Hematopoietic multipotent progenitor cell treated with erythropoietin and hydrocortisone succinate and interleukin-3 and kit ligand, for 4 days (in vitro differentiated cells): ENCODE measurements around the gene MTERF4.
"Not testable (repeated sequence)": the region's sequence is repeated elsewhere in the genome, so short reads cannot be mapped to it uniquely, and the experiment has no call there.

Experiments used
- DNase-seq: peaks from one replicate; pipeline ENCODE4 v3.0.0-alpha.2; 2015

Gene MTERF4

DNA sequence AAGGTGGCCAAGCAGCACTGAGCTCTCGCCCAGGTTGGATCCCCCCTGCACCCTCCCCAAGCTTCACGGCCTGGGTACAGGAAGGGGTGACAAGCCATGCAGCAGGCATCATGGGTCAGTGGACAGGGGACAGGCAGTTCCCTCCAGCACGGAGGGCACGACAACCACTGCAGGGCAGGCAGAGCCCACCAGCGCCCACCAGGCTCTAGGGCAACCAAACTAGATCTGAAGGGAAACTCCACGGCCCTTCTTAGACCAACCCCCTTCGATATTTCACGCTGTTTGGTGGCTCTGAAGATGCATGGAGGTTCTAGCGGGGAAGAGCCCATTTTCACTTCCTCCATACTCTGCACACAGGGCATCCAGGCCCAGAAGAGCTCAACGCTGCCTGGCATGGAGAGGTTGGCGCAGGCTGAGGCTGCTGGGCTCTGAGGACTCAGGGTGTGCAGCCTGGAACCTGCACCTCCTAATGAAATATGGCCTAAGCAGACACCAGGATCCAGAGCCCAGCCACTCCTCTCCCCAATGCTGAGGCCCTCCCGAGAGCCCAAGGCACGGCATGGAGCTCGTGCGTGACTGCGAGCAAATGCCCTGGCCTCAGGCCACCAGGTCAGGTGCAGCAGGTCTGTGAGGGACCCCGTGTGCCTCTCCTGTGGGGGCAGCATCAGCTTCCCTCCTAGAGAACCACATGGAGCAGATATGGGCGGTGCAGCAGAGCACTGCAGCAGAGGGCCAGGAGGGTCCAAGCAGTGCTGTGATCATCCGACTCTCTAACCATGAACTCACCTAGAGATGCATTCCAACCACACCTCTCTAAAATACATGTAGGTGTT lies 8.7 kb upstream of the MTERF4 start:
- DNase-seq, result no peak

DNA sequence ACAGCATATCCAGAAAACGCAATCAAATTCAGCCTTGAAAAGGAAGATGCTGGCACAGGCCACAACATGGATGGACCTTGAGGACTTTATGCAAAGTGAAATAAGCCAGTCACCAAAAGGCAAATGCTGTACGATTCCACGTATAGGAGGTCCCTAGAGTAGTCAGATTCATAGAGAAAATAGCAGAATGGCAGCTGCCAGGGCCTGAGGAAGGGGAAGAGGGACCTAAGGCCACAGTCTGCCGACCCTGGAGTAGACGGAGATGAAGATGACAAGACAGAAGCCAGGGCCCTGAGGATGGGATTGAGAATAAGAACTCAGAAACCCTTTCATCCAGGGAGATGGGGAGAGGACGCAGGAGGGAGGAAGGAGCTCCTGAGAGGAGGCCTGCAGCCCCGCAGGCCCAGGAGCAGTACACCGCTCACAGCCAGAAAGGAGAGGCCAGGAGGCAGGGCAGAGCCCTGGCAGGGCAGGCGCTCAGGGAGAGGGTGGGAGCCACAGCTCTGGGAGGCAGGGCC lies 8.1 kb upstream of the MTERF4 start:
- no peak for DNase-seq

DNA sequence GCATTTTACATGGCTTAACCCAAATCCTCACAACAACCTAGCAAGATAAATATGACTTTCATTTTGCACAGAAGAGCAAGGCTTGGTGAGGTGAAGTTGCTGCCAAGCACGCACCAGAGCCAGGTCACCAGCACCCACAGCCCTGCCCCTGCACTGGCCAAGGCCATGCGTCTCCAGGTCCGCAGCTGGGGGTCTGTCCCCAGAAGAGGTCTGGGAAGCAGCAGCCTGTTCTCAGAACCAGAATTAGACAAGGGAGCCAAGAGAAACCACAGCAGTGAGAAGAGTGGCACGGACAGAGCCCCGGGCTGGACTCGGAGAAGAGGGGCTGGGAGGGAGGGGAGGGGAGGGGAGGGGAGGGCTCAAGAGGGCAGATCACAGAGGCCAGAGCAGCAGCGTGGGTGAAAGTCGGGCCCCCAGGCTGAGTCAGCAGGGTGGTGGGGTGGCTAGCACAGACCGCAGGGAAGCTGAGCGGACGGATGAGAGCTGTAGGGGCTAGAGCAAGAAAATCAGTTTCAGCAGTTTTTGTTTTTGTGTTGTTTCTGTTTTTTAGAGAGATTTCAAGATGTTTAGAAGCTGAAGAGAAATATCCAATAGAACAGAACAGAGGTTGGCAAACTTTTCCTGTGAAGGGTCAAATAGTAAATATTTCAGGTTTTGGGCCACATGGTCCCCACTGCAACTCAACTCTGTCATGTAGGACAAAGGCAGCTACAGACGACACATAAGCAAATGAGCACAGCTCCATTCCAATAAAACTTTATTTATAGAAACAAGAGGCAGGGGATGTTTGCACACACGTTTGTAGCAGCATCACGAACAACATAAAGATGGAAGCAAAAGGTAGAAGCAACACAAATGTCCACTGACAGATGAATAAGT lies 7.4 kb upstream of the MTERF4 start:
- no peak for DNase-seq

DNA sequence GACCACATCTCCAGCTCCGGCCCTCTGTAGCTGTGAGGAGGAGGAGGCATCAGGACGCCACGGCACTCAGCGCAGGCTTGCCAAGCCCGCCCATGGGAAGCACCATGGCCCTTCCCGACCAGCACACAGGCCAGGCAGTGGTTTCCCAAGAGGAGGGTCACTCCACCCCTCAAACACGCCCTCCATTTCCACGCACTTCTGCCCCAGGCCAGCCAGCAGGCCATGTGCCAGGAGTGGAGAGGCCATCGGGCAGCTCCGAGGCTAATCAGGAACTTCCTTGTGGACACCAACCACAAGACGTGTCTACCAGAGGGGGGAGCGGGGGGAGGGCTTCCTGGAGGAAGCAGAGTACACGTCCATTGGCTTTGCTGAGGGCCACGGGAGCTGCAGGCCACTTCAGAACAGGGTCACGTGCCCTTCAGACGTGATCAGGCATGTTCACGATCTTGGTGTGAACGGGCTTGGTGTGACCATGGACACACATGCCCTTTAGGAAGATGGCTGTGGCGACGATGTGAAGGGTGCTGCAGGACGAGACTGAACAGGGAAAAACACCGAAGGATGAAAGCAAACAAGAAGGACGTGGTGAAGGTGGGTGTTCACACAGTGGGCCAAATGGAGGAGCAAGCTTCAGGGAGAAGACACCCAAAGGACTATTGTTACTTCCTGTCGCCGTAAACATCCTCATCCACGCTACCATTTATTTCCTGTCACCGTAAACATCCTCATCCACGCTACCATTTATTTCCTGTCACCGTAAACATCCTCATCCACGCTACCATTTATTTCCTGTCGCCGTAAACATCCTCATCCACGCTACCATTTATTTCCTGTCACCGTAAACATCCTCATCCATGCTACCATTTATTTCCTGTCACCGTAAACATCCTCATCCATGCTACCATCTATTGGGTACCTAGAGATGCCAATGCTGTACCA lies 6.5 kb upstream of the MTERF4 start:
- DNase-seq, result no peak

DNA sequence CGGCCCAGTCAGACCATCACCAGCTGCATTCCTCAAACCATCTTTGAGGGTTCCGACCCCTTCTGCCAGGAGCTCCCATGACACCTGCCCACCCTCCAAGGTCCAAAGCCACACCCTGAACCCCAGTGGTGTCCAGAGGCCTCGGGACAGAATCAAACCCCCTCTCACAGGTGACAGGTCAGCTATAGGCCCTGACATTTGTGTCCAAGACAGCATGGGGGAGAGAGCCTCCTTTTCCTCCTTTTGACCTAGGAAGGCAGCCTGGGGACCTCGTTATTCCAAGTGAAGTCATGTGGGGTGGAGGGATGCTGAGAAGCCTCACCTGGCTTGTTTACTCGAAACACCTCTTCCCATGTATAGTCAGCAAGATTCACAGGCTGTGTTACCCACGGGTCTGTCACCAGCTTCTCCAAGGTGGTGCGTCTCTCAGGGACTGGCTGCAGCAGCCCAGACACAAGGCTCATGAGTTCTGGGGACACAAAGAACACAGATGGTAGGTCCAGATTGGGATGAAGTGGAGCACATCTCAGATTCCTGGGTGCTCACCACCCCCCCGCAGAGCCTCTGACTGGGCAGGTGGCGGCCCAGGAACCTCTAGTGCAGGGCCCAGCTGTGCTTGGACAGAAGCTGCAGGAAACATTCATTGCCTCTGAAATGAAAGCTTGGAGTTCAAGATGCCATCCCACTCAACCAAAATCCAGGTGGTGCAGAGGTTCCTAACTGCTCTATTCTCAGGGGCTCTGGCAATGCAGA lies 5.1 kb upstream of the MTERF4 start:
- no peak for DNase-seq

DNA sequence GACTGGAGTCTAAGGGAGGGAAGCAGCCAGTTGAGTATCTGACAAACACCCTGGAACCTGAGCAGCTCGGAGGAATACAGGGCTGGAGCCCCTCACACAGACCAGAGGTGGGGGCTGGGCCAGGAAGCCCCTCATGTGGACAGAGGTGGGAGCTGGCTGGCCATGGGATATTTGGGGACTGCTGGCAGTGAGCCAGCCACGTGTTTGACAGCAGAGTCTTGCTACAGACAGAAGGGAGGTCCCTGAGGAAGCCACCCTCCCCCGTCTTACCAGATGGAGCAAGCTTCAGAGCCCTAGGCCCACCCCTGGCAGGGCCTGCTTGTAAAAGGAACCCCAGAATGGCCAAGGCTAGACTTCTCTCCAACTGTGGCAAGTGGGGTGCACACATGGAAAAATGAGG lies 3.6 kb upstream of the MTERF4 start:
- DNase-seq, result peak; percentile 12

DNA sequence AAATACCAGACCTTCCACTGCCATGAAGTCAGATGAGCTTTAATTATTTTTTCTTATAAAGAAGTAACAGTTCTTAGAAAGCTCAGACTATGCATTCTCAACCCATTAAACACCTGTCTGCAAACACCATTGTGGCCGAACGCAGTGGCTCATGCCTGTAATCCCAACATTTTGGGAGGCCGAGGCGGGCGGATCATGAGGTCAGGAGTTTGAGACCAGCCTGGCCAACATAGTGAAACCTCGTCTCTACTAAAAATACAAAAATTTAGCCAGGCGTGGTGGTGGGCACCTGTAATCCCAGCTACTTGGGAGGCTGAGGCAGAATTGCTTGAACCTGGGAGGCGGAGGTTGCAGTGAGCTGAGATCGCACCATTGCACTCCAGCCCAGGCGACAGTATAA lies 2.5 kb upstream of the MTERF4 start:
- DNase-seq, result not testable (repeated sequence)

DNA sequence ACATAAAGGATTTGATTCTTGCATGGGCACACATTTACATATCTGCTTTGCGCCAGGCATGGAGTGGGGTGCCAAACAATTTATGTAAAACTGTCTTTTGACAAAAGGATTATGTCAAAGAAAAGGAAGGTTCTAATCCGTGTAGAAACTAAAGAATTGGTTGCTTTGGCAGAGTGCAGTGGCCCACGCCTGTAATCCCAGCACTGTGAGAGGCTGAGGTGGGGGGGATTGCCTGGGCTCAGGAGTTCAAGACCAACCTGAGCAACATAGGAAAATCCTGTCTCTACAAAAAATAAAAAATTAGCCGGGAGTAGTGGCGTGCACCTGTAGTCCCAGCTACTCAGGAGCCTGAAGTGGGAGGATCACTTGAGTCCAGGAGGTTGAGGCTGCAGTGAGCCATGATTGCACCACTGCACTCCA lies 1.1 kb upstream of the MTERF4 start:
- DNase-seq, result no peak

DNA sequence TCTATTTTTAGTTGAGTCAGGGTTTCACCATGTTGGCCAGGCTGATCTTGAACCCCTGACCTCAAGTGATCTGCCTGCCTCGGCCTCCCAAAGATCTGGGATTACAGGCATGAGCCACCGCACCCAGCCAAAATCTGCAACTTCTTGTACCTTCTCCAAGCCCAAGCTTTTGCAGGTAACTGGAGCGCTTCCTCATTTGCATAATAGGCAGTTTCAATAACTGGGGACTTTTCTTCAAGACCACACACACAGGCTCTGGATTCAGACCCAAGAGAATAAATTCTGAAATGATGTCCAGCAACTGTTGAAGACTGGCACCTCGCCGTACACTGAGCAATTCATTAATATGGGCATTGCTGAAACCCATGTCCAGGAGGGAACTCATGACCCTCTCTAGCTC lies 2.8 kb downstream of the MTERF4 start:
- no peak for DNase-seq

DNA sequence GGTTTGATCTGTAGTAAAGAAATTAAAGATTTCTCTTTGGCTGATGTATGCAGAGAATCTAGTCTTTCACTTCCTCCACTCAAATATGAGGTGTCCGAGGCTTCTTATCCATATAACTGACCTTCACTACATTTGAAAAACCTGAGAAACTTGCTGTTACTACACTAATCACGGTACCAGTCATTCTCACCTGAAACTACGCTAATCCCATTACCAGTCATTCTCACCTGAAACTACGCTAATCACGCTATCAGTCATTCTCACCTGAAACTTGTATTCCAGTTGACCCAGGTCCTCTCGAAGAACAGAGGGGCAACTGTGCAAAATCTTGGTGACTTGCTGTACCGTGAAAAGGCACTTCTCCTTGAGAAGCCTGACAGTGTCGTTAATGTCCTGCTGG lies 5.1 kb downstream of the MTERF4 start:
- DNase-seq, result no peak

DNA sequence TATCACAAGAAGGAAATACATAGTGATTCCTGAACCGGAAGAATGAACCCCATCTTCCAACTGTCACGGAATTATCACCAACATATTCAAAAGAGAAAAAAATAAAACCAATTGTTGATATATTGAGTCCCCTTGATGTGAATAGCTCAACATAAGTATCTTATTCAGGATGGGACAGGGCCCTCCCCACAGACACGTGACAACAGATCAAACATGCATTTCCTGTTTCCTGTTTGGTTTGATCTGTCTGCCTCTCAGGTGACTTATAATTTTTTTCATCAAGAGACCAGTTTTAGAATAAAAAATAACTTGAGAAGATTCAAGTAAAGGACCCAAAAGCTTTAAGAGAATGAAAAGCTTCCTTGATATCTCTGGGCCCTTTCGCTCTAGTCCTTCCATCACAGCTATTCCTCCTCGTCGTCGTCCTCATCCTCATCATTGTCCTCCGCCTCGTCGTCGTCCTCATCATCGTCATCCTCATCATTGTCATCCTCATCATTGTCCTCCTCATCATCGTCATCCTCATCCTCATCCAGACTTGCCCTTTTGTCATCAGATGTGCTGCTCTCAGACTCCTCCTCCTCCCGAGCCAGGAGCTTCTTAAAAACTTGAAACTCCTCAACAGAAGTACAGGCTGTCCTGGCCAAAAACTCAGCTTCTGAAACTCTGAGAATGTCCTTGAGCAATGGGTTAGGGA lies 6.3 kb downstream of the MTERF4 start:
- DNase-seq, result peak; percentile 18

DNA sequence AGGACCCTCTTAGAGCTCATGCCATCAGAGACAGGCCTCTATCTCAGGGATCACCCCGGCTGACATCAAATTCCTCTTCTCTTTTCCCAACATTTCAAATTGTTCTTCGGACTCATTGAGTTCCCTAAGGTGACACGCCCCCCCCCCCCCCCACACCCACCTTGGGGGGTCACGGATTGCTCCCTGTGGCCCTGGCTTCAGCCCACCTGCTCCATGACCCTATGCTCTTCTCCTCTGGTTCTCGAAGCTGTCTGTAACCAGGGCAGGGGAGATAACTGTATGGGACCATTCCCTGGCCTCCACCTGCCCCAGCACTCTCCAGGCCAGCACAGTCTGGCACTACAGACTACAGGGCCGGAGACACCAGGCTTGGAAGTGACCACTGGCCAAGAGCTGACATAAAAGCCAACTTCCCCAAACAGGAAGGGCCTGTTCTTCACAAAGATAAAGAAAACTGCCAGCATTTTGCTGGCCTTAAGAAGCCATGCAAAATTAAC lies 7.1 kb downstream of the MTERF4 start:
- no peak for DNase-seq

DNA sequence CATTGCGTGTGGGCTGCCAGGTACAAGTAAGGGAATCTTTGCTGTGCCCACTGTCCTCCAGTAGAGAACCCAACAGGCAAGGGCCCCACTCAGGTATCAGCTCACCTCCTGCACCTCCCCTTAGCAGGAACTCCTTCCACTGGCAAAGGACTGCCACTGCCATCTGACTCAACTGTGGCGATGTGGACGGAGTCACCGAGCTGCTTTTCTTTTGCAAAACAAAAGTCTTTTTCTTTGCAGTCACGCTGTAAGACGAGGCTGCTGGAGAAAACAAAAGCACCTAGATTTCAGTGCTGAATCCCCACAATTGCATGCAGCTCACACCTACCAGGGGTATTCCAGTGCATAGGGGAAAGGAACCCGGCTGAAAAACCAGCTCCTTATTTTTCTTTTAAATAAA lies 7.9 kb downstream of the MTERF4 start:
- no peak for DNase-seq

DNA sequence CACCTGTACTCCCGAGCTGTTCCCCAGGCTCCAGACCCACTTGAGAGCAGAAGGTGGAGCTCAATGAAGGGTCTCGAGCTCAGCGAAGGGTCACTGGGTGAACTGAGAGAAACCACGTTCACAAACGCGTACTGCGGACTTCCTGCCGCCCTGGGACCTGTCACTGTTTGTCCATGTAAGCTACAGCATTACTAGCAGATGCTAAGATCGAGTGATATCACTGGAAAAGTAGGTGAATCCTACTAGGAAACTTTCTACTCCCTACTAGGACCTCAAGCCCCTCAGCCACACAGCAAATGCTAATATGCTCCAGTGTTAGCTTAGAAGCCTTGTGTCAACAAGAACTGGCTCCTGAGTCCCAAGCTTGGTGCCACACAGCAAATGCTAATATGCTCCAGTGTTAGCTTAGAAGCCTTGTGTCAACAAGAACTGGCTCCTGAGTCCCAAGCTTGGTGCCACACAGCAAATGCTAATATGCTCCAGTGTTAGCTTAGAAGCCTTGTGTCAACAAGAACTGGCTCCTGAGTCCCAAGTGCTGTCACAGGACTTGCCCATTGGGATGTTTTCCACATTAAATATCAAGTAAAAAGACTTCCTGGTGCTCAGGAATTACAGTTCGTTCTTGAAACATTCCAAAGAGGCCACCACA lies 8.8 kb downstream of the MTERF4 start:
- not testable (repeated sequence) for DNase-seq

DNA sequence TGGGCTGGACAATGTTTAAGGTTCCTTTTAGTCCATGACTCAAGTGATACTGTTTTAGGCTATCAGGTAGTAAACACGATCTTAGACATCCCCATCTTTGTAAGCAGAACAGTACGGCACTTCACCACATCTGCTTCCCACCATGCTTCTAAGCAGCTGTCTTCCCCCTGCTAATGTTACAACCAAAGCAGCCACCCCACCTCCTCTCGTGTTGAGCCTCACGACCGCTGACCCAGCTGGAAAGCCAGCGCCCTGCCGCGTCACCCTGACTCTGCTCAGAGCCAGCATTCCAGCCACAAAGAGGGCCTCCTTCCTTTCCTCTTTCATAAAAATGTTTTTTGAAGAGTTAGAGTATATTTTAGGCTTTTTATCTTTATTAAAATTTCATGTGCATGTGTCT lies 9.4 kb downstream of the MTERF4 start:
- DNase-seq, result no peak

DNA sequence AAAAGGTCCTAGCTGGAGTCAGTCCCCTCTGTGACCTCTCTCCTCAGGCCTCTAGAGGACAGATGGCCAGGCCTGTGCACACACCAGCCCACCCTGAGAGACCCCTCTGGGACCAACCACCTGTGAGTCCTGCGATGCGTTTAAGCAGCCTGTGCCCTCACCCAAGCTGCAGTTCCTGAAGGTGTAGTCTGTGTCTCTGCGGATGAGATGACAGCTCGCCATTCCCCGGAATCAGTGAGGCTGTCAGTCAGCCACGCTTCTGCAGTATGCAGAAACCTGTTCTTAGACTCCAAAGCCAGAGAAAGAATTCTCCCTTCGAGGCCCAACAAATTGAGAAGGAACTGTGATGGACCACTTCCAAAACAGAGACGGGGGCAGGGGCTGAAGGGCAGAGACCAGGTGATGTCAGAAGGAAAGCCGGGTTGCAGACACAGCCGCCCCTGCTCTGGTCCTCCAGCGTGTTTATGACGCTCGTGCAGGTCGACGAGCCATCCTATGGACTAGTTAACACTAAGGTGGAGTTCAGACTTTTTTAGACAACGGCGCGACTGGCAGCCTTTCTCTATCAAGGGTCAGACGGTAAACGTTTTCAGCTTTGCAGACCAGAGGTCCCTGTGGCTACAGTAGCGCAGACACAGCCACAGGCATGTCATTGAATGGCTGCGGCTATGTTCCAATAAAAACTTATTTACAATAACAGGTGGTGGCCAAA lies 10.2 kb downstream of the MTERF4 start:
- DNase-seq, result no peak

DNA sequence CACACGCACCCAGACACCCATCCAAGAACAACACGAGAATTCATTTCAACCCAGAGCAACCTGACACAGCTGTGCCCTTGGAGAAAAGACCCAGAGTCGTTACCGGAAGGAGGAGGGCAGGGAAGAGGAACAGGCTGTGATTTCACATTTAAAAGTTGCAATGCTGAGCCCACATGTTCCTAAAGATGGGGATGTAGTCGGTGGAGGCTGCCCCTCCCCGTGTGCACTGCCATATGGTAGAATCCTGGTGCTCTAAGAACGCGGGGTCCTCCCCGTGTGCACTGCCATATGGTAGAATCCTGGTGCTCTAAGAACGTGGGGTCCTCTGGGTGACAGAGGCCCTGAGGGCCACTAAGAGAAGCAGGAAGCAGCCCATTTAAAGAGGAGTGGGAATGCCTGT lies 10.9 kb downstream of the MTERF4 start:
- no peak for DNase-seq

DNA sequence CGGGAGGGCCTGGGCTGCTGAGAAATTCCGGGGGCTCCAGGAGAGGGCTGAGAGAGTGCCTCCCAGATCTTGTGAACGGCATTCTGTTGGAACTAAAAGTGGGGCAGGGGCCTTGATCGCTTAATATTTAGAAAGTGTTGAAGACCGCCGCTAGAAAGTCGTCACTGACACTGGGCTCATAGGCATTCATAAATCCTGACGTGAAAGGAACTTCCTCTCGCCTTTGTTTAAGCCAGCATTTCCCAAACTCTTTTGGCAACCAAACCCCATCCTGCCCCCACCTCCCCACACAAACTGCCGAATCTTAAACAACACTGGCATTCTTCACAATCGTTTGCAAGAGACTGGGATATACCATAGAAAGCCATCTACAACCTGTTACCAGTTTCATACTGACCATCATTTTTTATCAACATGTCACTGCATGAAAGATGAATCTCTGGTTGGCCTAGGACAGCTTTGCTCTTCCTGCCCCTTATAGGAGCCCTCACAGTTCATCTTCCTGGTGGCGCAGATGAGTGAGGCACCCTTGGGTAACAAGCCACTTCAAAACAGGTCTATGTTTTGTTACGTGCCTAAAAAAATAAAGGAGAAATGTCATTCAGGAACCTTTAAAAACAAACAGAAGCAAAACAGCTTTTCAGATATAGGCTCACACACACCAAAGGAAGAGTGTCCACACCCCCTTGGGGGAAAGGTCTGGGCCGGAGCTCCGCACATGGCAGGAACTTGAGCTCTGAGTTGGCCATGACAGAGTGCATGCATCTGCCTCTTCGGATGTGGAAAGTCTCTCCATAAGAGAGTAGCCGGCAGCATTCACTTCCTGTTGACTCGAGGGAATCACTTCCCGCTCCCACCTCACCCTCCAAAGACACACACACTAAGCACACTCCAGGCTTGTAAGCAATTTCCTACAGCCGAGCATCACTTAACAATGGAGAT lies 13.0 kb downstream of the MTERF4 start:
- DNase-seq, result no peak

DNA sequence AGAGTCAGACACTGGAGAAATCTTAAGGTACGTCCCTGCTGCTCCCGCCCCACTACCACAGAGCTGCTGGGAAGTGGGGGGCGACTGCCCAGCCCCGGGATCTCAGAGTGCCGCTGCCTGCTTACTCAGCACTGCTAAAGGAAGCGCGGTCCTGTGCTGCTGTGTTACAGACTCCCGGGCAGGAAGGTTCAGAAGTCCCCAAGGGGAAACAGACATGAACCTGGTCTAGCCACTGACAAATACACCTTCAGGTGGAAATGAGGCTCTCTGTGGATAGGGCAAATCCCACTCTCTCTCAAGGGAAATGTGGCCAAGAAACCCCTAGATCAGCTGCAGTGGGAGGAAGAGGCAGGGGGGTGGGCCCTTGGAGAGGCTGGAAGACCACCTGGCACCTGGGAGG lies 13.7 kb downstream of the MTERF4 start:
- no peak for DNase-seq
